ENCODE results near the gene SNAP47. TPM values are rescaled to one million over a fixed set of nuclear protein-coding genes. Genes with fewer than 3 reads are reported as not detected.

Gene SNAP47
- polyA plus RNA-seq, 1 donor from 2014 or later: 56.0 TPM

GRCh38 chr1:227785094-227785804 lies 50.0 kb downstream of the SNAP47 start:
- no peaks in the 10 kb centered on the region for H4K20me1 ChIP-seq (ENCODE audit: insufficient read depth)
- no peak overlapping the region for H3K4me3 ChIP-seq (ENCODE audit: low read length)
- no peaks in the 10 kb centered on the region for H3K9me3 ChIP-seq (ENCODE audit: low read length)
- H3K9me2 ChIP-seq (ENCODE audit: insufficient read depth, low read length): no peaks in the 10 kb centered on the region
- H2AFZ ChIP-seq (ENCODE audit: low read depth, low read length): no peak overlapping the region
- no peak overlapping the region for H3K9ac ChIP-seq (ENCODE audit: low read length)
- peaks cover 17% of the 10 kb centered on the region for H3K27me3 ChIP-seq (ENCODE audit: insufficient read depth, low read depth, low read length)
- no peaks in the 10 kb centered on the region for H3K79me2 ChIP-seq (replicated peaks; ENCODE audit: insufficient read depth, low read length)
- H3K4me2 ChIP-seq (ENCODE audit: low read length): no peak overlapping the region
- H3K36me3 ChIP-seq (ENCODE audit: insufficient read depth, low read length): no peaks in the 10 kb centered on the region
- TF ChIP-seq EP300 (conservative IDR thresholded peaks at IDR 0.05; ENCODE audit: poor library complexity, severe bottlenecking) (no peak), EZH2 (IDR thresholded peaks at IDR 0.05; ENCODE audit: borderline replicate concordance, insufficient read depth, low read length, poor library complexity, severe bottlenecking) (no peak), POLR2AphosphoS5 (IDR thresholded peaks at IDR 0.05) (no peak), SMC3 (conservative IDR thresholded peaks at IDR 0.05; ENCODE audit: poor library complexity) (no peak), CTCF (IDR thresholded peaks at IDR 0.05; ENCODE audit: poor library complexity, severe bottlenecking) (no peak), RAD21 (conservative IDR thresholded peaks at IDR 0.05) (no peak), TAF1 (IDR thresholded peaks at IDR 0.05; ENCODE audit: low read depth) (no peak), MXI1 (conservative IDR thresholded peaks at IDR 0.05; ENCODE audit: poor library complexity, severe bottlenecking) (no peak), REST (IDR thresholded peaks at IDR 0.05; ENCODE audit: borderline replicate concordance) (no peak)
- no peak overlapping the region for H3K27ac ChIP-seq (ENCODE audit: low read length)
- no peaks in the 10 kb centered on the region for H3F3A ChIP-seq (ENCODE audit: insufficient read depth, low read length, poor library complexity, severe bottlenecking)

DNA sequence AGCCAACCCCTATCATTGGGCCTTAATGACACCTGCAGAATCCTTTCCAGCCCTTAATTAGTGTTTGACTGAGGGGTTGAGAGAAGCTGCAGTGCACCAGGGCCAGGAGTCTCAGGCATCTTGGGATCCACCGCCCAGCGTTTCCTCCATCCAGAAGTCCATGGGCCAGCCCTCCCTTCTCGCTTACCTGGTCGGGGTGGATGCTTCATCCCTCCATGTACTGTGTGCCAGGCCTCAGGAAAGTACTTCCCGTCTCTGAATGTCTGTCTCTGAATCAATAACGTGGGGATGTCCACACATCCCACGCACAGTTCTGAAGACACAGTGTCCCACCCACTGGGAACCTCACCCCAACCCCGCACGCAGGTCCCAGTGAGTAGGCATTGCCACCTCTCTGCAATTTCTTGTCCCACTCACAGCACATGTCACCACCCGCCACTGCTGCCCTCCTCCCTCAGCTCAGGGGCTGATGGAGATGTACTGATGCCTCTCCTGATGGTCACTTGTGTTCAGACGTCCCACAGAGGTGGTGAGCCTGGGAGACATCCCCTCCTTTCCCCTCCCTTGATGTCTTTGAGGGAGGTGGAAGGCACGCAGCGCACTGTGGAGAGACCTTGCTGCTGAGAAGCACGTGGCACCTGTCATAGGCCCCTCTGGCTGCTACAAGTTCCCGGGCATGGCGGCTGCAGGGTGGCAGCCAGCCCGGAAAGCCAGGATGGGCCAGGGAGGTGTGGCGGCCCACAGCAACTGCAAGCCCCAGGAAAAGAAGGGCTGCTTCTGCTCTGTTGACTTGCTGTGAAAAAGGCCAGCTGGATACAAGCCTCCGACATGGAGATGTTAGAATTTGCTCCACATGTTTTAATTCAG lies 50.8 kb downstream of the SNAP47 start:
- Histone ChIP-seq H3K4me3 (ENCODE audit: low read length) (no peak overlapping the region), H3K4me2 (ENCODE audit: low read length) (no peak overlapping the region), H3K27me3 (ENCODE audit: insufficient read depth, low read depth, low read length) (peaks cover 17% of the 10 kb centered on the region), H3K9me3 (ENCODE audit: low read length) (no peaks in the 10 kb centered on the region), H3K9ac (ENCODE audit: low read length) (no peak overlapping the region), H3K27ac (ENCODE audit: low read length) (no peak overlapping the region), H3F3A (ENCODE audit: insufficient read depth, low read length, poor library complexity, severe bottlenecking) (no peaks in the 10 kb centered on the region), H2AFZ (ENCODE audit: low read depth, low read length) (no peak overlapping the region), H3K36me3 (ENCODE audit: insufficient read depth, low read length) (no peaks in the 10 kb centered on the region), H4K20me1 (ENCODE audit: insufficient read depth) (no peaks in the 10 kb centered on the region), H3K9me2 (ENCODE audit: insufficient read depth, low read length) (no peaks in the 10 kb centered on the region), H3K79me2 (replicated peaks; ENCODE audit: insufficient read depth, low read length) (no peaks in the 10 kb centered on the region)
- TF ChIP-seq EZH2 (IDR thresholded peaks at IDR 0.05; ENCODE audit: borderline replicate concordance, insufficient read depth, low read length, poor library complexity, severe bottlenecking) (no peak), SMC3 (conservative IDR thresholded peaks at IDR 0.05; ENCODE audit: poor library complexity) (no peak), RAD21 (conservative IDR thresholded peaks at IDR 0.05) (no peak), MXI1 (conservative IDR thresholded peaks at IDR 0.05; ENCODE audit: poor library complexity, severe bottlenecking) (no peak), CTCF (IDR thresholded peaks at IDR 0.05; ENCODE audit: poor library complexity, severe bottlenecking) (no peak)
